ENCODE results near the gene CAMK2D. TPM values are rescaled to one million over a fixed set of nuclear protein-coding genes. Genes with fewer than 3 reads are reported as not detected.

Gene CAMK2D
- total RNA-seq, 2 experiments from 2014 or later = 29.9 to 32.9 TPM

DNA sequence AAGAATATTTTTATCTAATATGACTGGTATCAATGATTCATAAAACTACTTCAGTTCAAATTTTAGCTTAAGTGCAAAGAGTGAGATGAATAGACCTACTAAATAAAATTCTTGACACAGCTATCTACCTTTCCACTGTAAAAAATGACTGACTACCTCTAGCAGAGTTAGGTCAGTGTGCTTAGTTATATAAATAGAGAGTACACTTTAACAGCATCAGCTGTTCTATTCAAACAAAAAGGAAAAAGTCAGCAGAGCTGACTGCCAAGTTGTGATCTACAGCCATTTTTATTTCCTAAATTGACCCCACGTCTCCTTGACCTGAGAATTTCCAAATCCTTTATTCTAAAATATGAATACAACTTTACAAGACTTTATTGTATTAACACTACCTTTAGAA is 262.4 kb downstream of the CAMK2D start:
- H3K36me3 Mint-ChIP-seq (ENCODE audit: low read depth) = peaks cover 80% of the 10 kb centered on the region
- POLR2A ChIA-PET = no interaction called here
- peaks cover 25% of the 10 kb centered on the region for H3K36me3 ChIP-seq (ENCODE audit: insufficient read depth, low read length)

DNA sequence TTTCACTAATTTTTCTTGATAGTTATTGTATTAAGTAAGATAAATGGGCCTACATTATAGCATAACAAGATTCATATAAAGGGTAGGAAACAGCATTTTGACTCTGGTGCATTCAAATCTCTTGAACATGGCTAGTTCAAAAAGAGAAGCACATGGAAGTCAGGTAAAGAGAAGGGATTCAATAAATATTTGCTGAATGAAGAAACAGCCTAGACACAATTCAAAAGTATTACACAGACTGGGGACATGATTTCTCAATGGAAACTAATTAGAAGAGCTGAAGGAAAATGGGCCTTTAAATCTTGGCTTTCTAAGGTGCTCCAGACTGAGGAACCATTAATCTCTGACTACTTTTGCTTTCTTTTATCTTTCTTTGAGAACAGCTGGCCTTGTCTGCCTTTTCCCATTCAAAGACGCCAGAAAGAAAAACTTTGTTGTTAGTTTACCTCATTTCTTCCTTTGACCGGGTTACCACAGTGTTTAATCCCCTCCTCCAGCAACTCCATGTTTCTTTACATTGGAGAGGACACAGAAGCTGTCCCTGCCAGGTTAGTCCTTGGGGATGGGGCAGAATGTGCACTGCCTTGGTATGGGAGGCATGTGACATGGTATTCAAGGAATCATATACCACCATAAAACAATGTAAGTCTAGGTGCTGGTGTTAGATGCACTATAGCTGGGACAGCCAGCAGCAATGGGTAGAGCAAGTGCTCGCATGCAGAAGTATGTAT is 264.2 kb downstream of the CAMK2D start:
- H3K4me1 ChIP-seq (ENCODE audit: insufficient read depth, low read length) = no peaks in the 10 kb centered on the region
- Mint-ChIP-seq H3K4me1 (ENCODE audit: low read depth) (no peaks in the 10 kb centered on the region), H3K27ac (no peak overlapping the region), H3K27me3 (no peaks in the 10 kb centered on the region), H3K36me3 (ENCODE audit: low read depth) (peaks cover 69% of the 10 kb centered on the region), H3K9me3 (peaks cover 3% of the 10 kb centered on the region), H3K4me3 (no peak overlapping the region)
- ChIA-PET CTCF (no interaction called here), POLR2A (no interaction called here)
- no peaks in the 10 kb centered on the region for H3K9me3 ChIP-seq (ENCODE audit: control insufficient read depth in 1 of 2, insufficient read depth in 1 of 2, low read length in 2 of 2)
- no peak overlapping the region for H3K27ac ChIP-seq (ENCODE audit: low read depth in 1 of 2, low read length in 2 of 2)
- TF ChIP-seq, protein P1, sequence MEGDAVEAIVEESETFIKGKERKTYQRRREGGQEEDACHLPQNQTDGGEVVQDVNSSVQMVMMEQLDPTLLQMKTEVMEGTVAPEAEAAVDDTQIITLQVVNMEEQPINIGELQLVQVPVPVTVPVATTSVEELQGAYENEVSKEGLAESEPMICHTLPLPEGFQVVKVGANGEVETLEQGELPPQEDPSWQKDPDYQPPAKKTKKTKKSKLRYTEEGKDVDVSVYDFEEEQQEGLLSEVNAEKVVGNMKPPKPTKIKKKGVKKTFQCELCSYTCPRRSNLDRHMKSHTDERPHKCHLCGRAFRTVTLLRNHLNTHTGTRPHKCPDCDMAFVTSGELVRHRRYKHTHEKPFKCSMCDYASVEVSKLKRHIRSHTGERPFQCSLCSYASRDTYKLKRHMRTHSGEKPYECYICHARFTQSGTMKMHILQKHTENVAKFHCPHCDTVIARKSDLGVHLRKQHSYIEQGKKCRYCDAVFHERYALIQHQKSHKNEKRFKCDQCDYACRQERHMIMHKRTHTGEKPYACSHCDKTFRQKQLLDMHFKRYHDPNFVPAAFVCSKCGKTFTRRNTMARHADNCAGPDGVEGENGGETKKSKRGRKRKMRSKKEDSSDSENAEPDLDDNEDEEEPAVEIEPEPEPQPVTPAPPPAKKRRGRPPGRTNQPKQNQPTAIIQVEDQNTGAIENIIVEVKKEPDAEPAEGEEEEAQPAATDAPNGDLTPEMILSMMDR (IDR thresholded peaks at IDR 0.05) = no peak
- DNase-seq = no peak
- peaks cover 25% of the 10 kb centered on the region for H3K36me3 ChIP-seq (ENCODE audit: insufficient read depth, low read length)
- H3K4me3 ChIP-seq (ENCODE audit: low read length) = no peak overlapping the region
- intact Hi-C loops (cut with DNase I, micrococcal nuclease) = no loop called here
- ATAC-seq (ENCODE audit: poor library complexity) = no peak
- H3K27me3 ChIP-seq (ENCODE audit: control insufficient read depth in 1 of 2, insufficient read depth in 2 of 2, low read length in 2 of 2) = no peaks in the 10 kb centered on the region

More for the DNA sequence above, 262.4 kb downstream of the CAMK2D start:
- Histone ChIP-seq H3K27me3 (ENCODE audit: control insufficient read depth in 1 of 2, insufficient read depth in 2 of 2, low read length in 2 of 2) (no peaks in the 10 kb centered on the region), H3K4me1 (ENCODE audit: insufficient read depth, low read length) (no peaks in the 10 kb centered on the region), H3K27ac (ENCODE audit: low read depth in 1 of 2, low read length in 2 of 2) (no peak overlapping the region), H3K4me3 (ENCODE audit: low read length) (no peak overlapping the region), H3K9me3 (ENCODE audit: control insufficient read depth in 1 of 2, insufficient read depth in 1 of 2, low read length in 2 of 2) (no peaks in the 10 kb centered on the region)
- H3K27me3 Mint-ChIP-seq = no peaks in the 10 kb centered on the region
- no peak for ATAC-seq (ENCODE audit: poor library complexity)
- no peak for DNase-seq
- no peaks in the 10 kb centered on the region for H3K4me1 Mint-ChIP-seq (ENCODE audit: low read depth)
- intact Hi-C loops (cut with DNase I, micrococcal nuclease) = no loop called here
- H3K9me3 Mint-ChIP-seq = peaks cover 3% of the 10 kb centered on the region
- no peak overlapping the region for H3K4me3 Mint-ChIP-seq
- TF ChIP-seq, protein P1 (IDR thresholded peaks at IDR 0.05) = no peak
- CTCF ChIA-PET = interaction anchor here (0.6 kb wide), 1 partner anchor 124 kb away, joined by 4 read pairs; no protein-coding TSS in a partner anchor
- H3K27ac Mint-ChIP-seq = no peak overlapping the region

DNA sequence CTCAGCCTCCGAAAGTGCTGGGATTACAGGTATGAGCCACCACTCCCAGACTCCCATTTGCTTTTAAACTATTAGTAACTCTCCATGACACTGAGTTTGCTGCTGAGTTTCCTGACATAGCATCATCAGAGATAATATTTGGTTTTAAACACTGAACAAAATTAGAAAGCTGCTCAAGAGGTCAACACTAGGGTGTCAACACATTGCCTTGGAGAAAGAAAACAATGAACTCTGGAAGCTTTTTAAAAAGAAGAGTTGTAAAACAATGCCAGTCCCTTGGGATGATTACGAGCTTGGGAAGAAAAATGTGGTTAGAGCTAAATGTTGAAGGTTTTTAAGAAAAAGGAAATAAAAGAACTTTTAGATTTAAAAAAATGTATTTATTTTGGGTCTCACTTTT is 264.8 kb downstream of the CAMK2D start:
- ATAC-seq (ENCODE audit: poor library complexity) (no peak), DNase-seq (no peak)
- Histone ChIP-seq H3K36me3 (ENCODE audit: insufficient read depth, low read length) (peaks cover 25% of the 10 kb centered on the region), H3K4me3 (ENCODE audit: low read length) (no peak overlapping the region), H3K27me3 (ENCODE audit: control insufficient read depth in 1 of 2, insufficient read depth in 2 of 2, low read length in 2 of 2) (no peaks in the 10 kb centered on the region), H3K4me1 (ENCODE audit: insufficient read depth, low read length) (no peaks in the 10 kb centered on the region), H3K9me3 (ENCODE audit: control insufficient read depth in 1 of 2, insufficient read depth in 1 of 2, low read length in 2 of 2) (no peaks in the 10 kb centered on the region), H3K27ac (ENCODE audit: low read depth in 1 of 2, low read length in 2 of 2) (no peak overlapping the region)
- H3K27me3 Mint-ChIP-seq = no peaks in the 10 kb centered on the region
- H3K4me3 Mint-ChIP-seq = no peak overlapping the region
- POLR2A ChIA-PET = no interaction called here
- TF ChIP-seq, protein P1 (IDR thresholded peaks at IDR 0.05) = no peak
- no peaks in the 10 kb centered on the region for H3K4me1 Mint-ChIP-seq (ENCODE audit: low read depth)
- intact Hi-C loops (cut with DNase I, micrococcal nuclease) = no loop called here
- H3K9me3 Mint-ChIP-seq = peaks cover 3% of the 10 kb centered on the region
- H3K27ac Mint-ChIP-seq = no peak overlapping the region
- H3K36me3 Mint-ChIP-seq (ENCODE audit: low read depth) = peaks cover 63% of the 10 kb centered on the region
- CTCF ChIA-PET = no interaction called here

All from CD4-positive, alpha-beta T cell (primary cell).